NB4 (cell line): Measurements from ENCODE around the gene LAMTOR3.

Experiments used
- DNase-seq: peaks from one replicate; pipeline ENCODE4 v3.0.0; 2010; ENCODE audit warnings: low read depth
- H3K4me3 ChIP-seq: one replicate; pipeline ENCODE4 v1.5.1; 2011; ENCODE audit warnings: mild to moderate bottlenecking, low read depth, low read length, moderate library complexity
- CTCF ChIP-seq: IDR thresholded peaks from one replicate; pipeline ENCODE4 v1.5.1; 2012; ENCODE audit warnings: low read depth, low read length
- MAX ChIP-seq: IDR thresholded peaks from 2 replicates; pipeline ENCODE4 v1.6.1; 2011; ENCODE audit warnings: low read depth, low read length
- MYC ChIP-seq: IDR thresholded peaks from 2 replicates; pipeline ENCODE4 v1.6.1; 2011; ENCODE audit warnings: low read depth, low read length
- POLR2A ChIP-seq: IDR thresholded peaks from 2 replicates; pipeline ENCODE4 v1.6.1; 2011; ENCODE audit warnings: mild to moderate bottlenecking; ENCODE audit not compliant: insufficient read length; ENCODE audit errors: extremely low read depth

The LAMTOR3 gene

GRCh38 chr4:99828477-99828876, 65.8 kb downstream of the LAMTOR3 start:
- no peak overlapping the region for H3K4me3 ChIP-seq
- DNase-seq: no peak
- TF ChIP-seq MYC (no peak), CTCF (no peak), MAX (no peak), POLR2A (no peak)
